HS-5 (cell line): ENCODE measurements around the gene SLC13A3.
A peak's percentile ranks its signal among the peaks of the same experiment; 100 is the strongest.

Experiments used
- DNase-seq: peaks from one replicate; pipeline ENCODE4 v3.0.0-alpha.2; 2012; ENCODE audit warnings: low read depth

The SLC13A3 gene

GRCh38 chr20:46575937-46576461 lies 75.3 kb downstream of the SLC13A3 start:
- DNase-seq, result no peak

GRCh38 chr20:46575394-46575793 lies 75.9 kb downstream of the SLC13A3 start:
- no peak for DNase-seq

- no peak for DNase-seq
These were observed 77.3 kb downstream of the SLC13A3 start for GRCh38 chr20:46573788-46574584.

DNA sequence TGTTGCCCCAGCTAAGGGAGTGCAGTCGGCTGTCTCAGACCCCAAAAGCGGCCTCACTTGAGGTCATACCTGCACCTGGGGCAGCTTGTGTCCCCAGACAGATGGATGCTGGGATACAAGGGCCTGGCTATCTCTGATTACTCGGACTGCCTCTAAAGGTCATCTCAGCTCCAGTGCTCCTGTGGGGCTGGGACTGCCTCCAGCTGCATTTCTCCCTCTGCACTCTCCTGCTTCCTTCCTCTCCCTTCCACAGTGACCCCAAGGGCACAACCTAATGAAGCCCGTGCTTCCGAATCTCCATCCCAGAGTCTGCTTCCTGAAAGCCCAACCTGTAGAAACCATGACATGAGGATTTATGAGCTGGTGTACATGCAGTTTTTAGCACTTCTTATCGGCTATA lies 78.0 kb downstream of the SLC13A3 start:
- DNase-seq, result no peak

DNA sequence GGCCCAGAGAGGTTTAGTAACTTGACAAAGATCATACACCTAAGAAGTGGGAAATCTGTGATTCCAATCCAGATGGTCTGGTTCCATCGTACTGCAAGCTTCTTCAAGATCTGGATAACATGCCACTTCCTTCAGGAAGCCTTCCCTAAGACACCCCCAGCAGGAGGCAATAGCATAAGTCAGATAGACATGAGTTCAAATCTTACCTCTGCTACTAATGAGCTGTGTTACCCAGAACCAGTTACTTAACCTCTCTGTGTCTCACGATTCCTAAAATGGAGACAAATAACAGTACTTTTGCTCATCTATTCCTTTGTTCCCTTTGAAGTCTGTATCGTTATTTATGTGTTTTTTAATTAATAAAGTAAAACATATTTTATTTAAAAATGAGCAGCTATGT lies 78.5 kb downstream of the SLC13A3 start:
- no peak for DNase-seq

- no peak for DNase-seq
These were observed 79.1 kb downstream of the SLC13A3 start for GRCh38 chr20:46572153-46572552.

DNA sequence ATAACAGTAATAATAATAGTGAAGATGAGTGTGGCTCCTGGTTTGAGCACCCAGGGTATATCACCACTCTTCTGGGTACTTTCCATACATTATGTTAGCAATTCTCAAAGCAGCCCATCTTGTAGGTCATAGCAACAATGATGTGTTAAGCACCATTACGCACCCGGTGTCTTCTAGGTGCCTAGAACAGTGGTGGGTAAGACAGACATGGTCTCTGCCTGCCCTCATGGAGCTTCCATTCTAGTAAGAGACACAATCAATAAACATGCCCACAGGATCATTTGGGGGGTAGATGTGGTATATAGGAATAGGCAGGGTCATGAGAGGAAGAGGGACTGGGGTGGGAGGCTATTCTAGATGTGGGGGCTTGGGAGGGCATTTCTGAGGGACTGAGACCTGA lies 79.8 kb downstream of the SLC13A3 start:
- no peak for DNase-seq

DNA sequence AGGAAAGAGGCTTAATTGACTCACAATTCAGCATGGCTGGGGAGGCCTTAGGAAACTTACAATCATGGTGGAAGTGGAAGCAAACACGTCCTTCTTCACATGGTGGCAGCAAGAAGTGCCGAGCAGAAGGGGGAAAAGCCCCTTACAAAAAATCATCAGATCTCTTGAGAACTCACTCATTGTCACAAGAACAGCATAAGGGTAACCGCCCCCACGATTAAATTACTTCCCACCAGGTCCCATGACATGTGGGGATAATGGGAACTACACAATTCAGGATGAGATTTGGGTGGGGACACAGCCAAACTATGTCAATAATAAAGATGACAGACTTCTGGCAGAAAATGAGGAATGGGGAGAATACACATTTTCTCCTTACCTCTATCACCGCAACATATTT lies 80.3 kb downstream of the SLC13A3 start:
- no peak for DNase-seq

GRCh38 chr20:46569961-46570360 lies 81.3 kb downstream of the SLC13A3 start:
- DNase-seq, result no peak

GRCh38 chr20:46568570-46569129 lies 82.6 kb downstream of the SLC13A3 start:
- DNase-seq, result no peak

GRCh38 chr20:46566125-46566524 lies 85.1 kb downstream of the SLC13A3 start:
- DNase-seq, result no peak

- no peak for DNase-seq
These were observed 86.9 kb downstream of the SLC13A3 start for GRCh38 chr20:46564241-46564957.

DNA sequence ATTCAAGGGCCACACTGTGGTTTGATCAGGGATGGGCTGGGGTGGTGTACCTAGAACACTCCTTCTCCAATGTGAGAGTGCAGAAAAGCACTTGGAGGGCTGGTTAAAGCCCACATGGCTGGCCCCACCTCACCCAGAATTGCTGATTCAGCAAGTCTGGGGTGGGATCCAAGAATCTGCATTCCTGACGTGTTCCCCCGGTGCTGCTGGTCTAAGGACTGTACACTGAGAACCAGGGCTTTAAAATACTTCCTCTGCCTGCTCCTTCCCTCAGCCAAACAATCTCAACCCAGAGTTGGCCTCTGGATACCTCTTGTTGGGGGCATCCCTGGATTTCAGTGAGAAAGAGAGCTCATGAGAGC lies 87.4 kb downstream of the SLC13A3 start:
- no peak for DNase-seq

DNA sequence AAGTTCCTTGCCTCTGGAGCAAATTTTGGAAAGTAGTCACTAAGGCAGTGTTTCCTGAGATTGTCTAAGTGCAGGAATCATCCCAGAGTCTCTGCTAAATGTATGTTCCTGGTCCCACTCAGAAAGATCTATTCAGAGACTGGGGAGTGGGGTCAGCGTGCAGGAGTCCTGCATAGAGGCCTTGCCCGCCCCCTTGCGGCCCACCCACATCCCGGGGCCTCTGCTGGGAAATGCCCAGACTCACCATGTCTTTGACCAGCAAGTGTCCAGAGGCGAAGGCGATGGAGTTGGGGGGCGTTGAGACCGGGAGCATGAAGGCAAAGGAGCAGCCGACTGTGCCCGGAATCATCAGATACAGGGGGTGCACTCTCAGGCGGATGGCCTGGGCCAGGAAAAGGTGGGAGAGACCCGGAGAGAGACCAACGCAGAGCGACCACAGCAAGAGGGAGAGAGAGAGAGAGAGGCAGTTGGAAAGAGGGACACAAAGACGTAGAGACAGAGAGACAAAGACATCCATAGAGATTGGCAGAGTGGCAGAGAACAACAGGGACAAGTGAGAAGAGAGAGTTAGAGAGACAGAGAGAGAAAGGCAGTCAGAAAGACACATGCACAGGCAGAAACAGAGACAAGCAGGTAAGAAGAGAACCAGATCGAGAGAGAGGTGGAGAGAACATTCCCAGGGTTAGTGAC lies 87.9 kb downstream of the SLC13A3 start:
- DNase-seq, result no peak

GRCh38 chr20:46562373-46563169 lies 88.7 kb downstream of the SLC13A3 start:
- DNase-seq, result peak; percentile 19

GRCh38 chr20:46562009-46562372 lies 89.3 kb downstream of the SLC13A3 start:
- no peak for DNase-seq

GRCh38 chr20:46559685-46560440 lies 91.4 kb downstream of the SLC13A3 start:
- DNase-seq, result no peak

GRCh38 chr20:46559001-46559400 lies 92.3 kb downstream of the SLC13A3 start:
- DNase-seq, result no peak

DNA sequence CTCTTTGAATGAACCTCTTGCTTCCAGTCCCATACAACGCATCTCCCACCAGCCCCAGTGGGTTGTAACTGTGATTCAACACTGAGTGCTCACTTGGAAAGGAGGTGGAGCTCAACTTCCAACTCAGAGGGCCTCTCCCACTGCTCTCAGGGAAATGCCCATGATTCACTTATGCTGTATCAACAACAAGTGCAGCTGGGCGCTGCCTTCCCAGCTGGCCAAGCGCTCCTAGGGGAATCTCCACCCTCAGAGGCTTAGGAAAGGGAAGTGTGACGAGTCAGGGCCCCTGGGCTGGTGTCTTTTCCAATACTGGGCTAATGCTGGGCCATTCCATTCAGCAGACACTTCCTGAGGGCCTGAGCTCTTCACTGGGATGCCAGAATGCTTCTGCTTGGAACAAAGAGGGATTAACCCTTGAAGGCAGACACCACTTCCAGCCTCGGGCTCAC lies 92.7 kb downstream of the SLC13A3 start:
- peak; percentile 94 for DNase-seq

- DNase-seq, result peak; percentile 53
These were observed 93.9 kb downstream of the SLC13A3 start for GRCh38 chr20:46557231-46557956.
